GM18868 (cell line): ENCODE data around the gene ADGRE1.

Source experiments
- ATAC-seq: cut with Tn5 transposase; IDR thresholded peaks from one replicate; pipeline ENCODE4 v1.9.1; 2021; ENCODE audit warnings: mild to moderate bottlenecking, moderate library complexity; ENCODE audit not compliant: unreplicated experiment

Gene ADGRE1

DNA sequence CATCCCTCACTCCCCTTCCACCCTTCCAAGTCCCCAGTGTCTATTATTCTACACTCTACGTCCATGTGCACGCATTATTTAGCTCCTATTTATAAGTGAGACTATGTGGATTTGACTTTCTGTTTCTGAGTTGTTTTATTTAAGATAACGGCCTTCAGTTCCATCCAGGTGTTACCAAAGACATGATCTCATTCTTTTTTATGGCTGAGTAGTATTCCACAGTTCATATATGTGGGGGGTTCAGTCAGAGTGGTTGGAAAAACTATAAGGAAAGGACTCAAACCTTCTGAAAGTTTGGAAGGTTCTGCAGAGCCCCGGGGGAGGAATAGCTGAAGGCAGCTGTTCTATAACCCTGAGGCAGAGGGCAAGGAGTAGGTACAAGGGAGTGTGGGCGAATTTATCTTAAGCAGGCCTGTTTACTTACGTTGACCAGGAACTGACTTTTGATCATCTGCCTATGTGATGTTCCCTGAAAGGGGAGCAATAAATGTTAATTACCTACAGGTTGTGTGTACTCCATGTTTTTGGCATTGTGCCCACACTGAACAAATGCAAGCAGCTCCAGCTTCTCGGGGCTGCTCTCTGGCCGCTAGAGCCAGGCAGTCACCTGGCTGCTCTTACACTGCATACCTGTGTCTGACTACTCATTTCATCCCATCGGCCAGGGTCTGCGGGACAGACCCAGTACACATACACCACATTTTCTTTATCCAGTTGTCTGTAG is 13.5 kb upstream of the ADGRE1 start:
- ATAC-seq: no peak

DNA sequence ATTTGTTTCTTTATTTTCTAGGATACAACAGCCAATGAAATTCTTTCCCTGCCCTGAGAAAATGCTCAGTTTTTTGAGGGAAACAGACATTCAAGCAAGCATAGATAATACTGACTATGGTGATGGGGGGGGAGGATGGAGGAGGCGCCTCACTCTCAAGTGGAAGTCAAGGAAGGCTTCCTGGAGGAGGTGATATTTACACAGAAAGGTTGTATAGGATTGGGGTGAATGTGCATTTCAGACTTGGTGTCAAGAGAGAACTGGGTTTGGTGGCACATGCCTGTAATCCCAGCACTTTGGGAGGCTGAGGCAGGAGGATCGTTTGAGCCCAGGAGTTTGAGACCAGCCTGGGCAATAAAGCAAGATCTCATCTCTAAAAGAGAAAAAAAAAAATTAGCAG is 12.2 kb upstream of the ADGRE1 start:
- no peak for ATAC-seq

GRCh38 chr19:6876748-6877147 is 10.6 kb upstream of the ADGRE1 start:
- no peak for ATAC-seq

- ATAC-seq: no peak
Measured at GRCh38 chr19:6877766-6878165, 9.6 kb upstream of the ADGRE1 start.

GRCh38 chr19:6886277-6886897 is 992 bp upstream of the ADGRE1 start:
- ATAC-seq: no peak

DNA sequence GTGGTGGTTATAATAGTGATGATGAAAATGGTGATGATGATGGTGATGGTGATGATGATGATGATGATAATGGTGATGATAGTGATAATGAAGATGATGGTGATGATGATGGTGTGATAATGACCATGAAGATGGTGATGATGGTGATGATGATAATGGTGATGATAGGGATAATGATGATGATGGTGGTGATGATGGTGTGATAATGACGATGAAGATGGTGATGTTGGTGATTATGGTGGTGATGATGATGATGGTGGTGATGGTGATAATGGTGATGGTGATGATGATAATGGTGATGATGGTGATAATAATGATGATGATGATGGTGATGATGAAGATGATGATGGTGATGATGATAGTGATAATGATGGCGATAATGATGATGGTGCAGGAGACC is 1.6 kb downstream of the ADGRE1 start:
- ATAC-seq: no peak

DNA sequence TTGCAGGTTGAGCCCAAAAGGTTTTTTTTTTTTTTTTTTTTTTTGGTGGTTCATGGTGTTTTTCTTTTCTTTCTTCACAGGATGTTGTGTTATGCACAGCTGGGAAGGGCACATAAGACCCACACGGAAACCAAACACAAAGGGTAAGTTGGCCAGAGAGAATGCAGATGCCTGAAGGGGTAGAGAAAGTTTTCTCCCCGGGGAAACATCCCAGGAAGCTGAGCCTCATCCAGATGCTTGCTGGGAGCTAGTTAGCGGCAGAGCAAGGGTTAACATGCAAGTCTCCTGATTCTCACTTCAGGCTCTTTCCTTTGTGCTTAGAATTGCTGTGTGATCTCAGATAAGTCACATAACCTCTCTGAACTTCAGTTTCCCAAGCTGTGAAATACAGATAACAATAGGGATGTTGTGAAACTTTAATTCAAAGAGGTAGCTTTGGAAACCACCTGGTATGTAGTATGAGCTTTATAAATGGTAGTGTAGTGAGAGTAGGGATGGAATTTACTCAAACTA is 3.1 kb downstream of the ADGRE1 start:
- ATAC-seq: no peak

- no peak for ATAC-seq
Measured at GRCh38 chr19:6890938-6891337, 3.6 kb downstream of the ADGRE1 start.

DNA sequence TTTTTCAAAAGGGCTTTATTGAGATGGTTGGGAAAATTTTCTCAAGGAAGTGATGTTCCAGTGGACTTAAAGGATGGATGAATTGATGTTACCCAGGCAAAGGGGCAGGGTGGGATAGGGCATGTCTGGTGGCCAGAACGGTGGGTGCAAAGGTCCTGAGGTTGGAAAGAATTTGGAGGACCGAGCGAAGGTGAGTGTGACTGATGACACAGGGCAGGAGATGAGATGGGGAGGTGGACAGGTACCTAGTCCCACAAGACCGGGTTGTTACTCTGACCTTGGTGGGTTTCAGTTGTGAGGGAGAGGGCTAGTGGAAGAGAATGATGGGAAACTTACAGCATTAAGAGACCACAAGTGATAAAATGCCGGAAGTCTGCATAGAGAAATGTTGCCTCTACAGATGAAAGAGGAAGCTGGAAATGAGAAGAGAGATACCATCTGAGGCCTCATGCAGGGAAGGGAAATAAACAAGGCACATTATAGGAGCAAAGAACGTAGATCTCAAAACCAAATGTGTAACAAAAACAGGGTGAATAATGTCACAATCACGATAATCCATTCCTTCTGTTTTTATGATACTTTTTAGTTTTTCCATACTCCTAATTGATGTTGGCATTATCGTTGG is 4.5 kb downstream of the ADGRE1 start:
- no peak for ATAC-seq

DNA sequence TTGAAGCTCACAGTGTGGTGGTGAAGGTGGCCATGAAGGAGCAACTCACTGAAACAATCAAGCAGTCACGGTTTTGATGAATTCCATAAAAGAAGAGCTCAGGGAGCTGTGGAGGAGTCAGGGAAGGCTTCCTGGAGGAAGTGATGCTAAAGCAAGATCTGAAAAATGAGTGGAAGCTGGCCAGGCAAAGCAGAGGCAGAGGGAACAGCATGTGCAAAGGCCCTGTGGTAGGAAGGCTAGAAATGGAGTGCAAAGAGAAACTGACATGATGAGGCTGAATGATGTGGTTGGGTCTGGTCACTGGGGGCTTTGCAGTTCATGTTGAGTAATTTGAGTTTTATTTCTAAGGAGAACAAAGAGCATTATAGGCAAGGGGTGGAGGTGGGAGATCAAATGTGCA is 6.9 kb downstream of the ADGRE1 start:
- no peak for ATAC-seq

DNA sequence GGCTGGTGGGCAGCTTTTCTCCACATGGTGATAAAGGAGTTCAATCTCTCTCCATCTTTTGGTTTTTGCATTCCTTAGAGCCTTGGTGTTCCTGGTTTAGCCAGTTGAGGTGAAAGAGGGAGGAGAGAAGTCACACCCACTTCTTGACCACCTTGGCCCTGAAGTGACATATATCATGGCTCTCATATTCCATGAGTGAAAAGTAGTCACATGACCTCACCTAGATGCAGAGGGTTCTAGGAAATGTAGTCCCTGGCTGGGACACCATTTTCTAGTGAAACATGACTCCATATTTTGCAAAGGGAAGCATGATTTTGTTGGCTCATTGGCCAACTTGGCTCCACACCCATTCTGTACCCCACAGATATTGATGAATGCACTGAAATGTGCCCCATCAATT is 16.1 kb downstream of the ADGRE1 start:
- ATAC-seq: no peak

- ATAC-seq: no peak
Measured at GRCh38 chr19:6906559-6907060, 19.2 kb downstream of the ADGRE1 start.

GRCh38 chr19:6911523-6911922 is 24.1 kb downstream of the ADGRE1 start:
- ATAC-seq: no peak

DNA sequence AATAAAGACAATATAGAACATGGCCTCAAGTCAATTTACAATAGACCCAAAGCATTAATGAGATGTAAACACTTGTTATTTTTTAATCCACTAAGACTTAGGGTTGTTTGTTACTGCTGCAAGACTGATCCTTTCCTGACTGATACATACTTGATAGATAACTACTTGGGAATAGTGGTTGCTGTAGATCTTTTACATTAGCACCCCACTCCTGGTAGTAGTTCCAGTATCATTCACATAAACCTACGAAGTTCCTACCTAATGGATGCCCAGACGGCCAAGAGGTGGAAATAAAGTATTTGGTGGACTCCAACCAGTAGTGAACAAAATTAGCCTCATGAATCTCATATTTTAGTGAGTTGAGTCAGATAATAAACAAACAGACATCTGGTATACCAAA is 26.9 kb downstream of the ADGRE1 start:
- ATAC-seq: no peak

- no peak for ATAC-seq
Measured at GRCh38 chr19:6916952-6917351, 29.6 kb downstream of the ADGRE1 start.

DNA sequence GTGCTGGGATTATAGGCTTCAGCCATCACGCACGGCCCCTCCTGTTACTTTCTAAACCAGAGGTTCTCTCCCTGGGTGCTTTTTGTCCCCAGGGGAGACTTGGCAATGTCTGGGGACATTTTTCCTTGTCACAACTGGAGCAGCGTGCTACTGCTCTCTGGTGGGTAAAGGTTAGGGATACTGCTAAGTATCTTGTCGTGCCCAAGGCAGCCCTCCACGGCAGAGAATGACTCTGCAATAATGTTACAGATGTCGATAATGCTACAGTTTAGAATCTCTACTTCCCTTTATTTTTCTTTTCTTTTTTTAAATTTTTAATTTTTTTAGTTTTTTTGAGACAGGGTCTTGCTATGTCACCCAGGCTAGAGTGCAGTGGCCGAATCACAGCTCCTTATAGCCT is 38.0 kb downstream of the ADGRE1 start:
- no peak for ATAC-seq

DNA sequence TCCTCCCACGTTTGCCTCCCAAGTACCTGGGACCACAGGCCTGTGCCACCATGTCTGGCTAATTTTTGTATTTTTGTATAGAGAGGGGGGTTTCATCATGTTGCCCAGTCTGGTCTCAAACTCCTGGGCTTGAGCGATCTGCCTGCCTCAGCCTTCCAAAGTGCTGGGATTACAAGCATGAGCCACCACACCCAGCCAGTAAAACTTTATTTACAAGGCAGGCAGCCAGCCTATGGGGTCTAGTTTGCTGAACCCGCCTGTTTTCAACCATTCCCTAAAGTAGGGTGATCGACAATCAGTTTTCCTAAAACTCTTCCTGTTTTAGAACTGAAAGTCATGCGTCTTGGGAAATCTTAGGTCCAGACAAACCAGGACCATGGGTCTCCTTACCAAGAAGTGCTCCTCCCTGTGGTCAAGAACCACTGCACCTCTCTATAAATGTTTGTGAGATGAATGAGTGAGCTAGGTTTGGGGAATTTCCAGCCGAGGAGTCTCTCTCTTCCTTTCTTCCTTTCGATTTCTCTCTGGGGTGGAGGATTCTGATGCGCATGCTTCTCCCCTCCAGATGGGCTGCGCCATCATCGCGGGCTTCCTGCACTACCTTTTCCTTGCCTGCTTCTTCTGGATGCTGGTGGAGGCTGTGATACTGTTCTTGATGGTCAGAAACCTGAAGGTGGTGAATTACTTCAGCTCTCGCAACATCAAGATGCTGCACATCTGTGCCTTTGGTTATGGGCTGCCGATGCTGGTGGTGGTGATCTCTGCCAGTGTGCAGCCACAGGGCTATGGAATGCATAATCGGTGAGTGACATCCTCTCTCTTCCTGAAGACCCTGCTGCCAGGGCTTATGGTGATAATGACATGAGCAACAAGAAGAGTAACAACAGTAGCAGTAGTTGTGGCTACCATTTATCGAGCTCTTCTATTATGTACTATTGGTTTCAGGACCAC is 38.7 kb downstream of the ADGRE1 start:
- ATAC-seq: no peak

DNA sequence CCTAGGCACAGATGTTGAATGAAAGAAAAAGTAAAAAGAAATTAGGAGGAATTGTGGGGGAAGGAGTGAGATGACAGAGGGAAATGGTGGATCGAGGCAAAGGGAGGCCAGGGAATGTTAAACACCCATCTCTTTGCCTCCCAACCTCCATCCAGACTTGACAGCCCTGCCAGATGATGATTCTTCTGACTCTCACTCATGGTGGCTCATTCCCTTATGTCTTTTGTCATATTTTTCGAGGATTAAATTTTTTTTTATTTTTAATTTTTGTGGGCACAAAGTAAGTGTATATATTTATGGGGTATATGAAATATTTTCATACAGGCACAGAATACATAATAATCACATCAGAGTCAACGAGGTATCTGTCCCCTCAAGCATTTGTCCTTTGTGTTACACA is 42.8 kb downstream of the ADGRE1 start:
- ATAC-seq: no peak

GRCh38 chr19:6935069-6935468 is 47.7 kb downstream of the ADGRE1 start:
- ATAC-seq: no peak

DNA sequence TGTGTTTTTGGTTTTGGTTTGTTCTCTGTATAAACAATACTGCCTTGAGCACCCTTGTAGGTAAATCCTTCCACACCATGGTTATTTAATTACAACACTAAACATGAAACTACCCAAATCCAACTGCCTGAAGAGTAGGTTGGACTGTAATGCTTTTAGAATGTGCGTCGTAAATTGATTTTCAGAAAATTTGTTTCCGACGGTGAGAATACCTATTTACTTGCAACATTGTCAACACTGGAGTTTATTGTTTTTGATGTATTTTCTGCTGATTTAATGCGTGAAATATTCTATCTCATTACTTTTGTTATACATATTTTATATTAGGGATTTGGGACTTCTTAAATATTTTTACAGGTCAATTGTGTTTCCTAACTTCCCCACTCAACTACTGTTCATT is 48.2 kb downstream of the ADGRE1 start:
- ATAC-seq: no peak

DNA sequence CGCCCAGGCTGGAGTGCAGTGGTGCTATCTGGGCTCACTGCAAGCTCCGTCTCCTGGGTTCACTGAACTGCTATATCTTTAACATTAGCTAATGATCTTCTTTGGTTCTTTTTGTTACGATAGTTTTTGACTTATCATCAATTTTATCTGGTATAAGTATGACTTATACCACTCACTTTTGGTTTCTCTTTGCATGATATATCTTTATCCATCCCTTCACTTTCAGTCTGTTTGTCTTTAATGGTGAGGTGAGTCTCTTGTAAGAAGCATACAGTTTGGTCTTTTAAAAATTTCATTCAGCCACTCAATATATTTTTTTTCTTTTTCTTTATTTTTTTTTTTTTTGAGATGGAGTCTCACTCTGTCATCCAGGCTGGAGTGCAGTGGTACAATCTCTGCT is 58.4 kb downstream of the ADGRE1 start:
- no peak for ATAC-seq
